Kidney epithelial cell (primary cell): ENCODE measurements around the gene PDCD7. TPM values are rescaled to one million over a fixed set of nuclear protein-coding genes. Genes with fewer than 3 reads are reported as not detected.
"Not testable (repeated sequence)": the region's sequence is repeated elsewhere in the genome, so short reads cannot be mapped to it uniquely, and the experiment has no call there.

Experiments used
- DNase-seq: peaks from one replicate; pipeline ENCODE4 v3.0.0-alpha.2; 2010; ENCODE audit warnings: low read depth
- H3K27me3 ChIP-seq: 2 replicates; pipeline ENCODE4 v1.6.0; 2011; ENCODE audit warnings: low read length; ENCODE audit not compliant: control insufficient read depth, insufficient read depth
- H3K36me3 ChIP-seq: 2 replicates; pipeline ENCODE4 v1.5.1; 2011; ENCODE audit warnings: low read length; ENCODE audit not compliant: control insufficient read depth, insufficient read depth
- H3K4me3 ChIP-seq: 2 replicates; pipeline ENCODE4 v1.5.1; 2011; ENCODE audit warnings: low read depth, mild to moderate bottlenecking, control low read depth, low read length
- total RNA-seq: library from RNA; depleted of rRNA; stranded (reverse); fragments of >200 nt; gene quantifications from 2 replicates; pipeline ENCODE4 v1.2.3, GENCODE V29; 2015
- TF ChIP-seq, protein P1 (sequence below): IDR thresholded peaks from 2 replicates; pipeline ENCODE4 v1.5.1; 2011; ENCODE audit warnings: mild to moderate bottlenecking, moderate library complexity, low read length, control low read depth, inconsistent platforms; ENCODE audit not compliant: insufficient read depth, poor library complexity, severe bottlenecking

PDCD7 gene
- total RNA-seq, 1 donor from 2014 or later, result 25.6 TPM

DNA sequence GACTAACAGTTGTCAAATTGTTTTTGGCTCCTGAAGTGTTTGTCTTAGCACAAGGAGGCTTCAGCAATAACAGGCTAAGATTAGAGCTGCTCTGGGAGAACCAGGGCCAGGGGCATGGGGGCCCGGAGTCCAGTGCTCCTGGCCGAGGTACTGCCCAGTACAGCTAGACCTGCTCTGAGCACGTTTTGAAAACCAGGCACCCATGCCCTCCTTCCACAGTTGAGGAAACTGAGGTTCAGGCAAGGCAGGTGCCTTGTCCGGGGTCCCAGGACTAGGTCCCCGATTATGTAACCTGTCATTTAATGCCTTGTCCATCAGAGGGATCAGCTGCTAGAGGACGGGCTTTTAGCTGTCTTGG is 37.9 kb downstream of the PDCD7 start:
- H3K36me3 ChIP-seq, result peaks cover 4% of the 10 kb centered on the region
- no peak for DNase-seq
- H3K4me3 ChIP-seq, result no peak overlapping the region
- H3K27me3 ChIP-seq, result no peaks in the 10 kb centered on the region
- TF ChIP-seq, protein P1, sequence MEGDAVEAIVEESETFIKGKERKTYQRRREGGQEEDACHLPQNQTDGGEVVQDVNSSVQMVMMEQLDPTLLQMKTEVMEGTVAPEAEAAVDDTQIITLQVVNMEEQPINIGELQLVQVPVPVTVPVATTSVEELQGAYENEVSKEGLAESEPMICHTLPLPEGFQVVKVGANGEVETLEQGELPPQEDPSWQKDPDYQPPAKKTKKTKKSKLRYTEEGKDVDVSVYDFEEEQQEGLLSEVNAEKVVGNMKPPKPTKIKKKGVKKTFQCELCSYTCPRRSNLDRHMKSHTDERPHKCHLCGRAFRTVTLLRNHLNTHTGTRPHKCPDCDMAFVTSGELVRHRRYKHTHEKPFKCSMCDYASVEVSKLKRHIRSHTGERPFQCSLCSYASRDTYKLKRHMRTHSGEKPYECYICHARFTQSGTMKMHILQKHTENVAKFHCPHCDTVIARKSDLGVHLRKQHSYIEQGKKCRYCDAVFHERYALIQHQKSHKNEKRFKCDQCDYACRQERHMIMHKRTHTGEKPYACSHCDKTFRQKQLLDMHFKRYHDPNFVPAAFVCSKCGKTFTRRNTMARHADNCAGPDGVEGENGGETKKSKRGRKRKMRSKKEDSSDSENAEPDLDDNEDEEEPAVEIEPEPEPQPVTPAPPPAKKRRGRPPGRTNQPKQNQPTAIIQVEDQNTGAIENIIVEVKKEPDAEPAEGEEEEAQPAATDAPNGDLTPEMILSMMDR, result no peak

DNA sequence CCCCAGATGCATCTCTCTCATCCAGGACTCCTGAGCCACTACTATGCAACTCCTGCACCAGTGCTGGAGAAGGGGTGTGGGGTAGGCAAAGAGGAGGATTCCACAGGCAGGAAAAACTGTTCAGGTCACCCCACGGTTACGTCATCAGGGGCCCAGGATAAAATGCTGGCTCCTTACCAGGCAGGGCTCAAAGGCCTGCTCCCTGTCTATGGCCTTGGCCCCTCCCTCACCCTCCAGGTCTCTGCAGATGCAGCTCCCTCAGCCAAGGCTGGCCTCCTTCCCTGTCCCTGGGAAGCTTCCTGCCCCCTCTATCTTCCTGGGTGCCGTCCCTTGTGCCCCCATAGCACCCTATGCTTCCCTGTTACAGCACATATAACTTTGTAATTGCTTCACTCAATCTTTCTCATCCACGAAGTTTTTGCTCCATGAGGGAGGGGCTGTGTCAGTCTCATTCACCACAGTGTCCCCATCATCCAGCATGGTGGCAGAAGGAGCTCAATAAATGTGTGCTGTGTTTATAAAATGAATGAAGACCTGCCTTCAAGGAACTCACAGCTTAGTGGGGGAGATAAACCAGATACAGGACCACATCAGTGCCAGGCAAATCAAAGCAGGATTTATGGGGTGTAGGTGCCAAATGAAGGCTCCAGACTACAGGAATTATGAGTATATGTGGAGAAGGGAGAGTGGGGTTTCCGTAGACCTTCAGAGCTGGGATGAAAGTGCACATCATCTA is 38.4 kb downstream of the PDCD7 start:
- TF ChIP-seq, protein P1, result no peak
- DNase-seq, result no peak
- H3K36me3 ChIP-seq, result peaks cover 4% of the 10 kb centered on the region
- no peak overlapping the region for H3K4me3 ChIP-seq
- H3K27me3 ChIP-seq, result no peaks in the 10 kb centered on the region

DNA sequence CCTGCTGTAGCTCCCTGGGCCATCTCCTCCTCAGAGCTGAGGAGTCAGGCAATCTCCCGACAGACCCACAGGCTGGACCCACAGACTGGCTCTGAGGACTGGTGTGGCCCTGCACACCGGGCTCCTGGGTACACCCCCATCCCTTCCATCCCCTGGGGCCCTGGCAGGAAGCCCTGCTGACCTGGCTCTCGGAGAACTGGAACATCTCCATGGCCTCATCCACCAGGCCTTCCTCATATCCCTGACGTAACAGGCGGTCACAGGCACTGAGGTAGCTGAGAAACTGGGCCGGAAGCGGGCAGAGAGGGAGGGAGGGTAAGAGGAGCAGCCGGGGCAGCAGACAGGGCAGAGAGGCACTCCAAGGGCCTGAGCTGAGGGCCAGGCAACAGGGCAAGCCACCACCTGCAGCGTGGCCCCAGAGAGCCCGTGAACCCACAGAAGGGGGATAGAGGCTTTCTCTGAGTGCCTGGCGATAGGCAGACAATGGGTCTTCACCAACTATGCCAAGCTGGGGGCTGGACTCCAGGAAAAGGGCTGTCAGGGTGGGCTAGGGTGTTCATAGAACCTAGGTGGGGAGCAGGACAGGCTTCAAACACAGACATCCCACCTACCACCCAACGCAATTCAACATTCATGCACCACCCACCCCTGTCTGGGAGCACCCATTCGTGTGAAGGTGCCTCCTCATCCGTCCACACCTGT is 39.2 kb downstream of the PDCD7 start:
- DNase-seq, result no peak

DNA sequence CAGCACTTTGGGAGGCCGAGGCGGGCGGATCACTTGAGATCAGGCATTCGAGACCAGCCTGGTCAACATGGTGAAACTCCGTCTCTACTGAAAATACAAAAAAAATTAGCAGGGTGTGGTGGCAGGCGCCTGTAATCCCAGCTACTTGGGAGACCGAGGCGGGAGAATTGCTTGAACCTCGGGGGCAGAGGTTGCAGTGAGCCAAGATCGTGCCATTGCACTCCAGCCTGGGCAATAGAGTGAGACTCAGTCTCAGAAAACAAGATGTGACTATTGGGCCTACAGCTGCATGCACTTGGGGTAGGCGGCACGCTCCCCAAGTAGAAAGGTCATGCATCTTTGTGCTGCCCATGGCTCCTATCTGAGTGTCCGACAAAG is 39.8 kb downstream of the PDCD7 start:
- not testable (repeated sequence) for DNase-seq, H3K36me3 ChIP-seq, H3K27me3 ChIP-seq, H3K4me3 ChIP-seq

More for the DNA sequence above, 39.2 kb downstream of the PDCD7 start:
- TF ChIP-seq, protein P1, result no peak
- Histone ChIP-seq H3K4me3 (no peak overlapping the region), H3K27me3 (no peaks in the 10 kb centered on the region), H3K36me3 (peaks cover 3% of the 10 kb centered on the region)

DNA sequence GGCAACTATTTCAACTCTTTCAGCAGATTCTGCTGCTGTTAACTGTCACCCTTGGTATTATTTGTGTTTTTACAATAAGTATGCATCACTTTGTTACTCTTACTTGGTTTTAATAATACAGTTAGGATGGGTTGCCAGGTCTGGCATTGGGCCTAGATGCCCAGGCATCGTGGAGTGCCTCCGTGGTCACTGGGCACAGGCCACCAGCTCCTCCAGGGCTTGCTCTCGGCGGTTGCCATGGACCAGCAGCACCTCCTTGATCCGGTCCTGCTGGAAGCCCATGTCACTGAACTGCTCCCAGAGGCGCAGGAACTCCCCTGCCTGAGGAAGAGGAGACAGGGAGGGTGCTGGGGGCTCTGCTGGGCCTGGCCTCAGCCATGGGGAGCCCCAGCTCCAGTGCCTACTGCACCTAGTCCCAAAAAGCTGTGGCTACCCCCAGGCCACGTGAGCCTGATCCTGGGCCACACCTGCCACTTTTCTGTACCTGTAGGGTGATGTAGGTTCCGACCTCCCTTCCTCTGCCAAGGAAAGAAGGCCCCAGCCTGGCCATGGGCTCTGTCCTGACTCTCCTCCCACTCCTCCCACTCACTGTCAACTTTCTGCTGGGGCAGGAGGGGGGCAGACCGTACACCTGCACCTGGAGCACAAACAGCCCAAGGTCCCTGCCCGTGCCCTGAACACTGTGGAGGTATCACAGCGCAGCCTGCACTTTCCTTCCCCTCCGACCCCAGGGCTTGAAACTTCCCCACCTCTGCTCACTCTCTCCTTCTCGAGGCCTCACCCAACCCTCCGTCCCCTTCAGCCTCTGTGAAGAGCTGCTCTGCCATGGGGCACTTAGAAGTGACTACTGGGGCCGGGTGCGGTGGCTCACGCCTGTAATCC is 40.5 kb downstream of the PDCD7 start:
- no peaks in the 10 kb centered on the region for H3K27me3 ChIP-seq
- H3K4me3 ChIP-seq, result no peak overlapping the region
- TF ChIP-seq, protein P1, result no peak
- no peaks in the 10 kb centered on the region for H3K36me3 ChIP-seq
- DNase-seq, result no peak
